GM12864 (cell line): Measurements from ENCODE around the gene MMP20.

ENCODE experiments used
- DNase-seq: peaks from one replicate; pipeline ENCODE4 v3.0.0-alpha.2; 2011; ENCODE audit warnings: low read depth
- H3K4me3 ChIP-seq: 2 replicates; pipeline ENCODE4 v1.5.1; 2011; ENCODE audit warnings: mild to moderate bottlenecking, low read depth, low read length, control low read depth
- CTCF ChIP-seq: IDR thresholded peaks from 2 replicates; pipeline ENCODE4 v1.5.1; 2011; ENCODE audit warnings: low read depth, mild to moderate bottlenecking, moderate library complexity, low read length, control low read depth, inconsistent platforms; ENCODE audit errors: missing control alignments

MMP20 gene

DNA sequence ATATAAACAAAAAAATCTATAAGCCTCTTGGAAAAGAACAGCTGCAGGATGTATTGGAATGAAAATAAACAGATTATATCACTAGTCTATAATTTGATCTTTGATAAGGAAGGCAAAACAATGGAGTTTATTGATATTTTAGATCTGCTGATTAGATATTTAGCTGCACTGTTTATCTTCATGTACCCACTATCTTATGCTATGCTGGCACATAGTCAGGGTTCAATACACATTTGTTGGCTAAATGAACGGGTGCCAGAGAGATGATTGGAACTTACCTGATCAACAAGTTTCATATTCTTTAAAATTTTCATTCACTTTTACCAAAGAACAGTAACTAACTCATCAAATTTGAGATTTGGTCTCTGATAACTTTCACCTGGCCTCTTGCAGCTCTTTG is 26.9 kb downstream of the MMP20 start:
- H3K4me3 ChIP-seq = no peak overlapping the region
- no peak for DNase-seq
- no peak for TF ChIP-seq CTCF

- H3K4me3 ChIP-seq = no peak overlapping the region
- no peak for TF ChIP-seq CTCF
- no peak for DNase-seq
These were observed 28.6 kb downstream of the MMP20 start for GRCh38 chr11:102596578-102596977.

- no peak for DNase-seq
- H3K4me3 ChIP-seq = no peak overlapping the region
- peak; percentile 72 for TF ChIP-seq CTCF
These were observed 32.2 kb downstream of the MMP20 start for GRCh38 chr11:102592634-102593581.

GRCh38 chr11:102592131-102592530 is 33.0 kb downstream of the MMP20 start:
- H3K4me3 ChIP-seq = no peak overlapping the region
- TF ChIP-seq CTCF = no peak
- DNase-seq = no peak

DNA sequence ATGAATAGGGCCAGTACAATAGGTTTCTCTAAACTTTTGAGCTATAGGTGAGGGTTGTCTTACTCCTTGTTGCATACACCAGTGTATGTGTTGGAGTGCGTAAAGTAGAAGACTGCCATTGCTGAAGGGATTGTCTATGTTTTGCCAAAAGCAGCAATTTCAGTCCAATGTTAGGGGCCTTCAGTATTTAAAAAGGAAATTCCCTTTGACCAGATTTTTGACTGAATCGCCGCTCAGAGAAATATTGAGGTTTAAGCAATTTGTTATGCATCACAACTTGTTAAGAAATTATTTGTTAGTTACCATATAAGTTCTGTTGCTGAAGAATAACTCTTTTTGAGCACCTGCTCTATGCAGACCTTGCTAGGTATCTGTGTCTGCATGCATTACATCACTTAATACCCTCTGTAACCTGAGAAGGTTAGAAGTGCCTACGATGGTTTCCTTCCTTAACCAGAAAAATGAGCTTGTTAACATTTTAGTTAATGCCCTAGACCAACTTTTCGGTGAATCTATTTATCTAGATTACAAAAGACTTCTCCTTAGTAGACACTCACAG is 33.9 kb downstream of the MMP20 start:
- DNase-seq = no peak
- TF ChIP-seq CTCF = no peak
- no peak overlapping the region for H3K4me3 ChIP-seq

DNA sequence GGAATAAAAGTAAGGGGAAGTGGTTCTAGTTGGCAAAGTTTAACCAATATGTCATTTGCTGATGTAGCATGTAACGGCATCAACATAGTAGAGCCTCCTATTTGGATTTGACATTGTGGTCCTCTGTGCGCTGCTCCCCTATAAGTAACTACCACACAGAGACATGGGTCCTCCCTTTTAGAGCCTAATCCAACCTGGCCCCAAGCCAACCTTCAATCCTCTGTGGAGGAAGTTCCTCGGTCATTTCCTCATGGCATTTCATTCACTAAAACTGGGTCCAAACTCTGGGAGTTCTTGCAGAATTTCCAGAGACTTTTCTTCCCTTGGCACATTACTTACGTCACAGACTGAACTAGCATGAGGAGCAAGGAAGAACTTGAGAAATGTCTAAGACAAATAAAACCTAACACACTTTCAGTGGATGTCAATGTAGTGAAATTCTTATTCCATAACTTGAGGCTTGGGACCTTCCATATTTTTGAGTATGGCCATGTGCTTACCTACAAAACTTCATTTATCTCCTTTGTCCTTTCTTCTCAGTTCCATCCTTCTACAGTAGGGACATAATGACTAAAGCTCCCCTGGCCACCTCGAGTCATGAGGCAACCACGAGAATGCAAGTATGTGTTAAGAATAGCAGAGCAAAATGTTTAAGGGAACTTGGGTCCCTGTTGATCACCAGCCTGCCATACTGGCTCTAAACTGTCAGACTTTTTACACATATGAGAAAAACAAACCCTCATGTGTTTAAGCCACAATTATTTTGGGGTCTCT is 34.7 kb downstream of the MMP20 start:
- no peak for DNase-seq

More for the DNA sequence above, 34.7 kb downstream of the MMP20 start:
- H3K4me3 ChIP-seq = no peak overlapping the region
- TF ChIP-seq CTCF = no peak
